ENCODE results near the gene EPHB2. TPM values are rescaled to one million over a fixed set of nuclear protein-coding genes. Genes with fewer than 3 reads are reported as not detected.

EPHB2 gene
- total RNA-seq, 2 experiments from 2014 or later, result 0.08 TPM; not detected in 1

GRCh38 chr1:22935433-22935832 is 224.8 kb downstream of the EPHB2 start:
- no peaks in the 10 kb centered on the region for H3K4me1 ChIP-seq (ENCODE audit: insufficient read depth, low read length)
- Mint-ChIP-seq H3K27ac (no peak overlapping the region), H3K9me3 (peaks cover 3% of the 10 kb centered on the region), H3K36me3 (ENCODE audit: low read depth) (no peaks in the 10 kb centered on the region), H3K4me3 (no peak overlapping the region), H3K4me1 (ENCODE audit: low read depth) (no peaks in the 10 kb centered on the region), H3K27me3 (peaks cover 15% of the 10 kb centered on the region)
- DNase-seq (no peak), ATAC-seq (ENCODE audit: poor library complexity) (no peak)
- POLR2A ChIA-PET, result no interaction called here
- no peaks in the 10 kb centered on the region for H3K36me3 ChIP-seq (ENCODE audit: insufficient read depth, low read length)
- TF ChIP-seq, protein P1, sequence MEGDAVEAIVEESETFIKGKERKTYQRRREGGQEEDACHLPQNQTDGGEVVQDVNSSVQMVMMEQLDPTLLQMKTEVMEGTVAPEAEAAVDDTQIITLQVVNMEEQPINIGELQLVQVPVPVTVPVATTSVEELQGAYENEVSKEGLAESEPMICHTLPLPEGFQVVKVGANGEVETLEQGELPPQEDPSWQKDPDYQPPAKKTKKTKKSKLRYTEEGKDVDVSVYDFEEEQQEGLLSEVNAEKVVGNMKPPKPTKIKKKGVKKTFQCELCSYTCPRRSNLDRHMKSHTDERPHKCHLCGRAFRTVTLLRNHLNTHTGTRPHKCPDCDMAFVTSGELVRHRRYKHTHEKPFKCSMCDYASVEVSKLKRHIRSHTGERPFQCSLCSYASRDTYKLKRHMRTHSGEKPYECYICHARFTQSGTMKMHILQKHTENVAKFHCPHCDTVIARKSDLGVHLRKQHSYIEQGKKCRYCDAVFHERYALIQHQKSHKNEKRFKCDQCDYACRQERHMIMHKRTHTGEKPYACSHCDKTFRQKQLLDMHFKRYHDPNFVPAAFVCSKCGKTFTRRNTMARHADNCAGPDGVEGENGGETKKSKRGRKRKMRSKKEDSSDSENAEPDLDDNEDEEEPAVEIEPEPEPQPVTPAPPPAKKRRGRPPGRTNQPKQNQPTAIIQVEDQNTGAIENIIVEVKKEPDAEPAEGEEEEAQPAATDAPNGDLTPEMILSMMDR (IDR thresholded peaks at IDR 0.05), result no peak
- peaks cover under 1 to 5% of the 10 kb centered on the region in 2 experiments for H3K9me3 ChIP-seq (ENCODE audit: control insufficient read depth in 1 of 2, insufficient read depth in 1 of 2, low read length in 2 of 2)
- intact Hi-C loops (cut with DNase I, micrococcal nuclease), result no loop called here
- H3K27ac ChIP-seq (ENCODE audit: low read depth in 1 of 2, low read length in 2 of 2), result no peak overlapping the region
- H3K4me3 ChIP-seq (ENCODE audit: low read length), result no peak overlapping the region
- peaks cover 0 to 4% of the 10 kb centered on the region in 2 experiments for H3K27me3 ChIP-seq (ENCODE audit: control insufficient read depth in 1 of 2, insufficient read depth in 2 of 2, low read length in 2 of 2)
- CTCF ChIA-PET, result no interaction called here

- H3K27ac ChIP-seq (ENCODE audit: low read depth in 1 of 2, low read length in 2 of 2), result no peak overlapping the region
- Mint-ChIP-seq H3K27me3 (peaks cover 15% of the 10 kb centered on the region), H3K9me3 (peaks cover 3% of the 10 kb centered on the region), H3K4me3 (no peak overlapping the region), H3K27ac (no peak overlapping the region), H3K4me1 (ENCODE audit: low read depth) (no peaks in the 10 kb centered on the region), H3K36me3 (ENCODE audit: low read depth) (no peaks in the 10 kb centered on the region)
- H3K4me1 ChIP-seq (ENCODE audit: insufficient read depth, low read length), result no peaks in the 10 kb centered on the region
- no peak for ATAC-seq (ENCODE audit: poor library complexity)
- POLR2A ChIA-PET, result no interaction called here
- H3K9me3 ChIP-seq (ENCODE audit: control insufficient read depth in 1 of 2, insufficient read depth in 1 of 2, low read length in 2 of 2), result peaks cover 0 to 15% of the 10 kb centered on the region in 2 experiments
- intact Hi-C loops (cut with DNase I, micrococcal nuclease), result no loop called here
- TF ChIP-seq, protein P1 (IDR thresholded peaks at IDR 0.05), result no peak
- H3K4me3 ChIP-seq (ENCODE audit: low read length), result no peak overlapping the region
- CTCF ChIA-PET, result no interaction called here
- DNase-seq, result no peak
- H3K36me3 ChIP-seq (ENCODE audit: insufficient read depth, low read length), result no peaks in the 10 kb centered on the region
- H3K27me3 ChIP-seq (ENCODE audit: control insufficient read depth in 1 of 2, insufficient read depth in 2 of 2, low read length in 2 of 2), result peaks cover 0 to 4% of the 10 kb centered on the region in 2 experiments
Observed at GRCh38 chr1:22936681-22937080, 226.0 kb downstream of the EPHB2 start.

DNA sequence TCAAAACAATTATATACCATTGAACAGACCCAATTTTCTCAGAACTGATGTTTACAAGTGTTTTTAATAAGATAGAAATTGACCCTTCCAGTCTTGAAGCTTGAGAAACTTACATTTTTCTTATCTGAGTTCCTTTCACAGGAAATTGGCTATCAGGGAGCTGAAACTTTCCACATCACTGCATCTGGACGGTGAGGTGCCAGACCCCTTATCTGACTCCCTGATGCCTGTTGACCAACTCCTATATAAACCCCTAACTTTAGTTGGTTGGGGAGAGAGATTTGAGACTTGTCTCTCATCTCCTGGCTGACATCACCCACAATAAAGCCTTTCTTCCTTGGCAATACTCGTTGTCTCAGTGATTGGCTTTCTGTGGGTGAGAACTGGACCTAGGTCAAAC is 230.6 kb downstream of the EPHB2 start:
- H3K27me3 ChIP-seq (ENCODE audit: control insufficient read depth in 1 of 2, insufficient read depth in 2 of 2, low read length in 2 of 2), result peaks cover 7 to 13% of the 10 kb centered on the region in 2 experiments
- H3K36me3 Mint-ChIP-seq (ENCODE audit: low read depth), result no peaks in the 10 kb centered on the region
- DNase-seq, result no peak
- no peaks in the 10 kb centered on the region for H3K4me1 Mint-ChIP-seq (ENCODE audit: low read depth)
- H3K9me3 ChIP-seq (ENCODE audit: control insufficient read depth in 1 of 2, insufficient read depth in 1 of 2, low read length in 2 of 2), result peaks cover 0 to 18% of the 10 kb centered on the region in 2 experiments
- ATAC-seq (ENCODE audit: poor library complexity), result no peak
- TF ChIP-seq, protein P1 (IDR thresholded peaks at IDR 0.05), result no peak
- intact Hi-C loops (cut with DNase I, micrococcal nuclease), result loop anchor here in 1 of 2 experiments (10.0 kb wide), 1 partner anchor 1706 kb away; no protein-coding TSS in a partner anchor
- no peak overlapping the region for H3K4me3 ChIP-seq (ENCODE audit: low read length)
- no peaks in the 10 kb centered on the region for H3K4me1 ChIP-seq (ENCODE audit: insufficient read depth, low read length)
- H3K36me3 ChIP-seq (ENCODE audit: insufficient read depth, low read length), result no peaks in the 10 kb centered on the region
- peaks cover 26% of the 10 kb centered on the region for H3K27me3 Mint-ChIP-seq
- H3K9me3 Mint-ChIP-seq, result peaks cover 3% of the 10 kb centered on the region
- no peak overlapping the region for H3K27ac ChIP-seq (ENCODE audit: low read depth in 1 of 2, low read length in 2 of 2)
- CTCF ChIA-PET, result no interaction called here
- POLR2A ChIA-PET, result no interaction called here
- no peak overlapping the region for H3K4me3 Mint-ChIP-seq
- H3K27ac Mint-ChIP-seq, result no peak overlapping the region
